IPS-11a (cell line): Measurements from ENCODE around the gene OXLD1.

Experiments used
- H3K4me3 ChIP-seq: one replicate; pipeline ENCODE4 v1.5.1; 2013; ENCODE audit warnings: low read depth, low read length, control low read depth

Gene OXLD1

DNA sequence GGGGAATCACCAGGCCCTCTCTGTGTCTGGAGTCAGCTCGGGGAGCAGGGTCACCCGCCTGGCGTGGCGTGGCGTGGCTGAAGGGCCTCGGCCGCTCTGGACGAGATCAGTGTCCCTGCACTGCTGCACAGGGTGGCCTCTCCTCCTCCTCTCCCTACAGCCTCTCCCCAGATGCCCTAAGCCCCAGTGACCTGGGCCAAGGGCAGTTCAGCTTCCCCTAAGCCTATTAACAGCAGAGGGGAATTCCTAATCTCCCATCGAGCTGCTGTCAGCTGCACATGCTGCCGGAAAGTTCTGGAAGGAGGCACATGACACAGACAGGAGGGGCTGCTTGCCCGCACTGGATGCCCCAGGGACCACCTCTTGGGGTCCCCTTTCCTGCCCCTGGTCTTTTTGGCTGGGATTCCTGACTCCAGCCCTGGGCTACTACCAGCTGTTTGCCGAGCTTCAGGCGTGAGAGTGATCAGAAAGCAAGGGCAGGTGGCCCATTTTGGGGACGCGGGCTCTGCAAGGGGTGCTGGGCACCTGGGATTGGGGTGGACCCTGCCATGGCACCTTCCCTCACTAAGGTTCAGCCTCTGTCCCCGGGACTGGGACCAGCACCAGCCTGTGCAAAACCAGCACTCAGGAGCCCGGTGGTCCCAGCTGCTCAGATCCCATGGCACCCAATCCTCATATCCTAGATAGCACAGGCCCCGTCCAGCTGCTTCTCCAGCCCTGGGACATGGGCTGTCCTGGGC is 10.9 kb downstream of the OXLD1 start:
- H3K4me3 ChIP-seq: no peak overlapping the region

DNA sequence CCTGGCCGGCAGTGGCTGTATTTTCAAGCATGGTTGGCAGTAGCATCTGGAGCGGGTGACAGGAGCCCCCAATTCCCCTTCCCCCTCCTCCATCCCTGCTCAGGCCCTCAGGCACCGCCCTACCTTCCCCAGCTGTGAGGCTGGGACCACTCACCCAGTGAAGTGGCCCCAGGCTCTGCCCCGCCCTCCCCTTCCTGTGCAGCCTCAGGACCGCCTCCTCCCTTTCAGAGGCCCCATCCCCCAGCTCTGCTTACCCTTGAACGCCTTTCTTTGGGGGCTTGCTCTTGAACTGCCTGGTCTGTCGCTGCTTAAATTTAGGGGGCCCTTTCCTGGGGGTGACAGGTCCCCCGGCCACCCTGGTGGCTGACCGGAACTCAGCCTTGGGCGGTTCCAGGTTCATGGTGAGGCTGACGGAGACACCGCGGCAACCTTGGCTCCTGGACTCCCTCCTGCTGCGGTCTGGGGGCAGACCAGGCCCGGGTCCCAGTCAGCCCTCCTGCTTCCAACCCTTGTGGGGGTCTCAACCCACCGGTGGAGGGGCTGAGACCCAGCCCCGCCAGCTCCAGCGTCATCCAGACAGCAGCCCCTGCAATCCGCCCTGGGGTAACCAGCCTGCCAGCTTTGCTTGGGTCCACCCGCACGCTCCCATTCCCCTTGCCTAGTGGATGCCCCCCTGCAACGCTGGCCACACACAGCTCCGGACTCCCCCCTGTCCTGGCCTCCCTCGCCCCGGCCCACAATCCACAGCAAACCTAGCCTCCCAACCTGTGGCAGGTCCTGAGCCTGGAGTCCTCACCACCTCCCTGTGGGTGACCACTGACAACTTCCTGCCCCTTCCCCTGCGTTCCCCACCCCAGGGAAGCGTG is 13.3 kb downstream of the OXLD1 start:
- no peak overlapping the region for H3K4me3 ChIP-seq

DNA sequence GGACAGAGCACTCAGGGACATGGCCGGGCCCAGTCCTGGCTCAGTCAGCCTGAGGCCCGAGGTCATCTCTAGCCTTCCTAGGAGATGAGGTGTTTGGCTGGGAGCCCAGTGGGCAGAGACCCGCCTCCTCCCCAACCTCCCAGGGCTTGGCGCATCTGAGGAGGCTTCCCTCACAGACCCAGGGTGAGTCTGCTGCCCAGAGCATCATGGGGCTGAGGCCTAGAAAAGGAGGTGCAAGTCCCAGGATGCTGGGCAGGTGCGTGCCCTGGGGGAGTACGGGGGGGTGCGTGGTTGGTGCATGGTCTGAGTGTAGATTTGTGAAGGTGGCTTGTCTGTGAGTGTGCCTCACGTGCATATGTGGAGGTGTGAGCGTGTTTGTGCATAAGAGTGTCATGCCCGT is 14.7 kb downstream of the OXLD1 start:
- H3K4me3 ChIP-seq: no peak overlapping the region

DNA sequence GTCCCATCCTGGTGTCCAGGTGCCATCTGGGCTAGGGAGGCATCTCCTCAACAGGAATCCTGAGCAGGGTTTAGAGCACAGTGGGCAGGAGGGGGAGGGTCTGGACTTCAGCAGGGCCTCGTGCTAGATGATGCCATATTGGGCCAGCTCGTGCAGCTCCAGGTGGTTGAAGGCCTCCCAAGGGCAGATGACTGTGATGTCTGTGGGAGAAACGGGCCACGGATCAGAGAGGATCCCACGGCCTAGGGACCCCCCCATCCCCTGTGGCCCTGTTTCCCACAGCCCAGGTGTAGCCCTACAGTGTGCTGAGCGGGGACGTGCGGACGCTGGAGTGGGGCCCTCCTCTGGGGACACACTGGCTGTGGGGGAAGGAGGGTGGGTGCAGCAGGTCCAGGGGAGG is 15.5 kb downstream of the OXLD1 start:
- no peak overlapping the region for H3K4me3 ChIP-seq

DNA sequence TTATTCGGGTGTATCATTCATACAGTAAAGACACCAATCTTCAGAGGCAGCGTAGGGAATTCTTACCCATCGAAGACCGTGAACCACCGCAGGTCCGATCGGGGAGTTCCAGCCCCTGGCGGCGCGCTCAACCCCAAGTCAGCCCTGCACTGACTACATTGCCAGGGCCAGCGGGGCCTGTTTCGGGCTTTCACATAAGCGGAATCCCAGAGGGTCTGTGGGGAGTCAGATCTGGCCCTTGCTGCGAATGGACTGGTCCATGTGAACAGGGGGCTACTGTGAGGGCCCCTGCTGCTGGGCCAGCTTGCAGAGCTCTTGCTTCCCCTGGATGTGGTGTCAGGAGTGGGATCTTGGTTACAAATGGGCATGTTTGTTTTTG is 17.7 kb downstream of the OXLD1 start:
- peak overlapping the region; percentile 13 for H3K4me3 ChIP-seq

DNA sequence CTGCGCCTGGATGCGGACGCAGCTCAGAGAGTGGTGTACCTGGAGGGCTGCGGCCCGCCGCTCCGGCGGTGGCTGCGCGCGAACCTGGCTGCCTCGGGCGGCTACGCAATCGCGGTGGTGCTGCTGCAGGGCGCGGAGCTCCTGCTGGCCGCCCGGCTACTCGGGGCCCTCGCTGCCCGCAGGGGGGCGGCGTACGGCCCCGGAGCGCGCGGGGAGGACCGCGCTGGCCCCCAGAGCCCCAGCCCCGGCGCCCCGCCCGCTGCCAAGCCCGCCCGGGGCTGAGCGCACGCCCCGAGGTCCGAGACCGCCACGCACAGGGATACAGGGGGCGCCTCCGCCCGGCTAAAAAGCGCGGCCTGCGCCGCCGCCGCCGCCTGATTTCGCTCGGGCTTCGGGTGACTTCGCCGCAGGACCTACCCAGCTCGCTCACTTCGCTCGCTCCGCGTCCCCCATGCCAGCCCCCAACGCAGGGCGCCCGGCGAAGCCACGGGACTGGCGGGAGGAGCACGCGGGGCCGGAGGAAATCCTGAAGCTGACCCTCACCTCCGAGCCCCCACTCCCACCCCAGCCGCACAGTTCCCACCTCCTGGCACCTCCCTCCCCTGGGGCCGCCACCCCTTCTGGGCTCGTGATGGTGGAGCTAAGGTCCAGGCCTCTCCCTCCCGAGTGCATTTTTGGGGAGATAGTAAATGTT is 18.2 kb downstream of the OXLD1 start:
- peak overlapping the region; percentile 20 for H3K4me3 ChIP-seq

DNA sequence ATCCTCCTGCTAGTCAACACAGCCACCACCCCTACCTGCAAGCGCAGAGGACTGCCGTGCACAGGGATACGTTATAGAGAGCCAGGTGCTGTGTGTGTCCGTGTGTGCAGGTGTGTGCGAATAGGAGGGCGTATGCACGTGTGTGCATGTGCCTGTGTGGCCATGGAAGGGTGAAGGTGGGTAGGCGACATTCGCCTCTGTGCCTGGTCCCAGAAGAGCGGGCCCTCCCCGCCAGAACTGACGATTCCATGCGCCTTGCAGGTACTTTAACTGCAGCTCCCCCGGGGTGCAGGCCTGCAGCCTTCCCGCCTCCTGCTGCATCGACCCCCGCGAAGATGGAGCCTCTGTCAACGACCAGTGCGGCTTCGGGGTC is 18.8 kb downstream of the OXLD1 start:
- peak overlapping the region; percentile 20 for H3K4me3 ChIP-seq

DNA sequence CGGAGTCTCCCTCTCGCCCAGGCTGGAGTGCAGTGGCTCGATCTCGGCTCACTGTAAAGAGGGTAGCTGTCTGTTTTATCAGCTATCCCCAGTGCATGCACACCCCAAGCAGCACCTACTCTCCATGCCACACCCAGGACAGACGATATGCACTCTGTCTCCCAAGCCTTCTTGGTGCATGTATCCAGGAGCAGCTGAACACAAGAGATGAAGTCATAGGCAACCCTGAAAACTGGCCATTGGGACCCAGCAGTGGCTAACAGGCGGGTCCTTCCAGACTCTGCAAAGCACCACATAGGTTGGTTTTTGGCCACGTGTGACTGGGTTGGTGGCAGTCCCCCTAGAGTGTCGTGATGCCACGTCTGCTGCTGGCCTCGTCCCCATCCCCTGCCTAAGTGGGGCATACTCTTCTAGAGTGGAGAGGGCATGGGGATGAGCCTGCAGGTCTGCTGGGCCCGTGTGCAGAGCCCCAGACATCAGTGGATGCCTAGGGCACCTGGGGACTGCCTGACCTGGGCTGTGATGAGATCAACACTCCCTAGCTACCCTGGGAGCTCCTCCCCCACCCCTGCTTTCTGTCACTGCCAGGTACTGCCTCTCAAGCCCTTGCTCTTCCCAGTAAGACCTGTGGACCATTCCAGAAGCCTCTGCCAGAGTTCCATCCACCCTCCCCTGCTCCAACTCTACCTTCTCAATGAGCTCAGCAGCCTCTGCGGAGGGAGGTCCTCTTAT is 19.4 kb downstream of the OXLD1 start:
- no peak overlapping the region for H3K4me3 ChIP-seq

DNA sequence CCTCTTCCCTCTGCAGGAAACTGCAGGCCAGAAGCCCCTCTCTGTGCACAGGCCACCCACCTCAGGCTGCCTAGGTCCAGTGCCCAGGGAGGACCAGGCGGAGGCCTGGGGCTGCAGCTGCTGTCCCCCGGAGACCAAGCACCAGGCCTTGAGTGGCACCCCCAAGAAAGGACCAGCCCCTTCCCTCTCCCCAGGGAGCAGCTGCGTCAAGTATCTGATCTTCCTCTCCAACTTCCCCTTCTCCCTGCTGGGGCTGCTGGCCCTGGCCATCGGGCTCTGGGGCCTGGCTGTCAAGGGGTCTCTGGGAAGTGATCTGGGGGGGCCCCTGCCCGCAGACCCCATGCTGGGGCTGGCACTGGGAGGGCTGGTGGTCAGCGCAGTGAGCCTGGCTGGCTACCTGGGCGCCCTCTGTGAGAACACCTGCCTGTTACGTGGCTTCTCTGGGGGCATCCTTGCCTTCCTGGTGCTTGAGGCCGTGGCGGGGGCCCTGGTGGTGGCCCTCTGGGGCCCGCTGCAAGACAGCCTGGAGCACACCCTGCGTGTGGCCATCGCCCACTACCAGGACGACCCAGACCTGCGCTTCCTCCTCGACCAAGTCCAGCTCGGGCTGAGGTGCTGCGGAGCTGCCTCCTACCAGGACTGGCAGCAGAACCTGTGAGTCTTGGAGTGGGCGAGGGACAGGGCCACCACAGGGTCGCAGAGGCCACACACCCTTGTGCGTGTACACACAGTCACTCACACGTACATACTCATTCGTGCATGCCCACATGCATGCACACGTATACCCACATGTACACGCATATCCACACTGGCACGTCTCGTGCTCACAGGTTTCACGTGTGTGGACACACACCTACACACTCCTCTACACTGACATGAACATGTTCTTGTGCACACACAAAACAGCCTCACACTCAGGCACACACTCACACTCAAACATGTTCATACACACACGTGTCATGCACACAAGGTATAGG is 21.1 kb downstream of the OXLD1 start:
- no peak overlapping the region for H3K4me3 ChIP-seq

DNA sequence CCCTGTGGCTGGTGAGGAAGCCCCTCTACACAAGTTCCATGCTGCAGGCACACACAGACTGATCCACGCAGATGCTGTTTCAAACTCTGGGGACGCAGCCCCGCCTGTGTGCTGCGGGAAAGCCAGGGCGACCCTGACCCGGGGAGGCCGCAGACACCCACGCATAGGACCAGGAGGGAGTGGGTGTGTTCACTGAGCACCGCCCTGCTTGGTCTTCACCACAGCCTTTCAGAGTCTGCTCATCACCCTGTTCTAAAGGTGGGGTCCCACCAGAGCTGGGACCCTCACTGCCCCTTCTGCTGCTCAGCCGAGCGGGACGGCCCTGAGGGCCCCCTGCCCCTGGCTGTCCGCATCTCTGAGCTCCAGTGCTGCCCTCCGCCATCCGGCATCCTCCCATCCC is 21.9 kb downstream of the OXLD1 start:
- H3K4me3 ChIP-seq: no peak overlapping the region

DNA sequence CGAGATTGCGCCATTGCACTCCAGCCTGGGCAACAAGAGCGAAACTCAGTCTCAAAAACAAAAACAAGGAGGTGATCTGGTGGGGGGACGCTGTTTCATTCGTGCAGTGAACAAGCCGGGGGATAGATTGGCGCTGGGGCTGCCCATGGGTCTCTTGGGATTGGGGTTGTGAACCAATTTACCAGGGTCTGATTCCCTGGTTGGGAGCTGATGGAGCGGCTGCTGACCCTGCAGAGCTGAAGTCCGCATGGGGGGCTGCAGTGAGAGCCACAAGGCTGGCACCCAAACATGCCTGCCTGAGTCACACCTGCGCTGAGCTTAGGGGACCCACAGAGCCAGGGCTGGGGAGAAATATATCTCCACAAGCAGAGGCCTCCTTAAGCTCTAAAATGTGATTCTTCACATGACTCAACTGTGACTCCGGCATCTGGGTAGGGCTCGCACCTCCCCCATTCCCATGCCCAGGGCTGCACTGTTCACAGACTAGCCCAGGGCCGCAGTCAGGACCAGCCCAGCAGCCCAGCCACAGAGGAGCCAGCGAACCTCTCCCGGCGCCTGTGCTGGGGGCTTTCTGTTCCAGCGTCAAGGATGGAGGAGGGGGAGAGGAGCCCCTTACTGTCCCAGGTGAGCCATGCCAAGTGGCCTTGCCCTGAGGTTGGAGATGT is 24.4 kb downstream of the OXLD1 start:
- H3K4me3 ChIP-seq: no peak overlapping the region

DNA sequence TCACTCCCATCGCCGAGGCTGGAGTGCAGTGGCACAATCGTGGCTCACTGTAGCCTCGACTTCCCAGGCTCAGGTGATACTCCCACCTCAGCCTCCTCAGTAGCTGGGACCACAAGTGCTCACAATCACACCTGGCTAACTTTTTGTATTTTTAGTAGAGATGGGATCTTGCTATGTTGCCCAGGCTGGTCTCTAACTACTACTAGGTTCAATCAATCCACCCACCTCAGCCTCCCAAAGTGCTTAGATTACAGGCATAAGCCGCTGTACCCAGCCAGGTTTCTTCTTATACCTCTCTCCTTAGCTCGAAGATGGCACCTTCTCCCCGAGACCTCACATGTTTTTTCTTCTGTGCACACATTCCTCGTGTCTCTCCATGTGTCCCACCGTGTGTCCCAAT is 26.4 kb downstream of the OXLD1 start:
- H3K4me3 ChIP-seq: no peak overlapping the region

DNA sequence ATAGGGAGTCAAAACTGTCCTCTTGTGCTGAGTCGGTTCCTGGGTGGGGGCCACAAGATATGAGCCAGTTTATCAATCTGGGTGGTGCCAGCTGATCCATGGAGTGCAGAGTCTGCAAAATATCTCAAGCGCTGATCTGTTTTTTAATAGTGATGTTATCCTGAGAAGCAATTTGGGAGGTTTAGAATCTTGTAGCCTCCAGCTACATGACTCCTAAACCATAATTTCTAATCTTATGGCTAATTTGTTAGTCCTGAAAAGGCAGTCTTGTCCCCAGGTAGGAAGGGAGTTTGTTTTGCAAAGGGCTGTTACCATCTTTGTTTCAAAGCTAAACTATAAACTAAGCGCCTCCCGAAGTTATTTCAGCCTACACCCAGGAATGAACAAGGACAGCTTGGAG is 27.7 kb downstream of the OXLD1 start:
- H3K4me3 ChIP-seq: no peak overlapping the region

DNA sequence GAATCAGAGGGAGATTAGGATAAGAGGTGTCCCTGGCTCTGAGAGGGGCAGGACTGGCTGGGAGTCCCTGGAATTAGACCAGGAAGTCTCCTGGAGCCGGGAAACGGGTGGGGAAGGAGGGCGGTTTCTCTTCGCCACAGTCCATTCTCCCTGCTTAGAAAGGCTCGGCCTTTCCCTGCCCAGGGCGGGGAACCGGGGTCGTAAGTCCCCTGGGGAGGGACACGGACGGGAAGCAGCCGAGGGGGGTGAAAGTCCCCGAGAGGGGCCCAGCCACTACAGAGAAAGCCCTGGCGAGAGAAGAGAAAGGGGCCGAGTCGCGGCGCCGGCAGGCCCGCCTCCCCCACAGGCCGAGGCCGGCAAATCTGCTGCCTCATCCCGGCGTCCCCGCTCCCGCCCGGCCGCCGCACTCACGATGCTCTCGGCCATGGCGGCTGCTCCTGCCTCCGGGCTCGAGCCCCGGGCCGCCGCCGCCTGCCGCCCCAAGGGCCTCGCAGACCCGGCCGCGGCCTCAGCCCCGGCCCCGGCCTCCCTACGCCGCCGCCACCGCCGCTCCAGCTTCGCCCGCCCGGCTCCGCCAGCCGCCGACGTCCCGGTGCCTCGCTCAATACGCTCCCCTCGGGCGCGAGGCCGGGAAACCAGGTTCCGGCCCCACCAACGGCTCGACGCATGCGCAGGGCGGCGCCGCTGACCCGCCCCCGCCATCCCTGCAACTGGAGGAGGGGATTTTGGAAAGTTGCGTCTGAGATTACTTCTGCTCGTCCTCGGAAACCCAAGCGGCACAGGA is 29.7 kb downstream of the OXLD1 start, which contains the start of the genes NPLOC4 and TSPAN10:
Gene NPLOC4, minus strand, starts transcription at position 608 of the 784 bp plus-strand sequence. Its CDS starts 182 bp downstream, at position 426.
Gene TSPAN10, plus strand, starts transcription at position 692 of the 784 bp plus-strand sequence. CDS start 5,217 bp downstream, outside the sequence.
- peak within 1 kb of the TSS; percentile 94 for H3K4me3 ChIP-seq

DNA sequence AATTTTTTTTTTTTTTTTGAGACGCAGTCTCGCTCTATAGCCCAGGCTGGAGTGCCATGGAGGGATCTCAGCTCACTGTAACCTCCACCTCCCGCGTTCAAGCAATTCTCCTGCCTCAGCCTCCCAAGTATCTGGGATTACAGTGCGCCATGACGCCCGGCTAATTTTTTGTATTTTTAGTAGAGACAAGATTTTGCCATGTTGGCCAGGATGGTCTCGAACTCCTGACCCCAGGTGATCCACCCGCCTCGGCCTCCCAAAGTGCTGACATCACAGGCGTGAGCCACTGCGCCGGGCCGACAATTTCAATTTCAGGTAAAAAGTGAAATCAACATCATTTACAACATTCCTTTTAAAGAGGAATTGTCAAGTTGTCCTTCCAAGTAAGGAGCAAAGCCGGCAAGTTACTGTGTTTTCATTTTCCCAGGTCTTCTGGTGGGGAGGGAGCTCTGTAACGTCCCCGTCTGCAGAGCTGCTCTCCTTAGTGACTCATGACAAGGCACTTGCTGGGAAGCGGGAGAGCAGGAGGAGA is 30.4 kb downstream of the OXLD1 start:
- peak overlapping the region; percentile 94 for H3K4me3 ChIP-seq

DNA sequence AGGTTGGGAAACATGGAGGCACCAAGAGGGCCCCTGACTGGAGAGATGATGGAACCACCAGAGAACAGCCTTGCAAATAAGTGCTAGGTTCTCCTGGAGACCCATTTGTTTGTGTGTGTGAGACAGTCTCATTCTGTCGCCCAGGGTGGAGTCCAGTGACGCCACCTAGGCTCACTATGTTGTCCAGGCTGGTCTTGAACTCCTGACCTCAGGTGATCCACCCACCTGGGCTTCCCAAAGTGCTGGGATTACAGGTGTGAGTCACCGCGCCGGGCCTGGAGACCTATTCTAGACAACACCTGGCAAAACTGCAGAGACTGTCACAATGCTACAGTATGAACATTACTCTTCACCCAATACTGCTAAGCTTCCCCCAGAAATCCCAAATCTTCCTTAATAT is 31.0 kb downstream of the OXLD1 start:
- H3K4me3 ChIP-seq: no peak overlapping the region

DNA sequence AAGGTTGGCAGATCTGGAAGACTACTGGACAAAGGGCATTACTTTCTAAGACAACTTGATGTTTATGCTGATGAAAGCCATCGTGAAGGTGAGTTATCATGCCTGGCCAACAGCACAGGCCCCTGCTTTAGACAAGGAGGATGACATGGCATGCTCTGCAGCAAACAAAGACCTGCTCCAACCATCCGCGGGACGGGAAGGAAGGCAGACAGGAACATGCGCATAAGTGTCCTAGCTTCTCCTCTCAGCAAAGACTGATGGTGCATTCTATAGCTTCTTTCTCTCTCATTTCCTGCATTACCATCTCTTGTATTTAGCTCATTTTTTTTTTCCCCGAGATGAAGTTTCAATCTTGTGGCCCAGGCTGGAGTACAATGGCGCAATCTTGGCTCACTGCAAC is 34.9 kb downstream of the OXLD1 start:
- H3K4me3 ChIP-seq: no peak overlapping the region

DNA sequence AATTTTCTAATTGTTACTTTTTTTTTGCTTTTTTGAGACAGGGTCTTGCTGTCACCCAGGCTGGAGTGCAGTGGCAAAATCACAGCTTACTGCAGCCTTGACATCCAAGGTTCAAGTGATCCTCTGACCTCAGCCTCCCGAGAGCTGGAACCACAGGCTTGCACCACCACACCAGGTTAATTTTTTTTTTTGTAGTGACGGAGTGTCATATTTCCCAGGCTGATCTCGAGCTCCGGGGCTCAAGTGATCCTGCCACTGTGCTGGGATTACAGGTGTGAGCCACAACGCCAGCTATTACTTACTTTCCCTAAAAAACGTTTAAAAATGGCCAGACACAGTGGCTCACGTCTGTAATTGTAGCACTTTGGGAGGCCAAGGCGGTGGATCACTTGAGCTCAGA is 36.1 kb downstream of the OXLD1 start:
- H3K4me3 ChIP-seq: no peak overlapping the region
